Measurements from ENCODE around the gene MSLN.

DNA sequence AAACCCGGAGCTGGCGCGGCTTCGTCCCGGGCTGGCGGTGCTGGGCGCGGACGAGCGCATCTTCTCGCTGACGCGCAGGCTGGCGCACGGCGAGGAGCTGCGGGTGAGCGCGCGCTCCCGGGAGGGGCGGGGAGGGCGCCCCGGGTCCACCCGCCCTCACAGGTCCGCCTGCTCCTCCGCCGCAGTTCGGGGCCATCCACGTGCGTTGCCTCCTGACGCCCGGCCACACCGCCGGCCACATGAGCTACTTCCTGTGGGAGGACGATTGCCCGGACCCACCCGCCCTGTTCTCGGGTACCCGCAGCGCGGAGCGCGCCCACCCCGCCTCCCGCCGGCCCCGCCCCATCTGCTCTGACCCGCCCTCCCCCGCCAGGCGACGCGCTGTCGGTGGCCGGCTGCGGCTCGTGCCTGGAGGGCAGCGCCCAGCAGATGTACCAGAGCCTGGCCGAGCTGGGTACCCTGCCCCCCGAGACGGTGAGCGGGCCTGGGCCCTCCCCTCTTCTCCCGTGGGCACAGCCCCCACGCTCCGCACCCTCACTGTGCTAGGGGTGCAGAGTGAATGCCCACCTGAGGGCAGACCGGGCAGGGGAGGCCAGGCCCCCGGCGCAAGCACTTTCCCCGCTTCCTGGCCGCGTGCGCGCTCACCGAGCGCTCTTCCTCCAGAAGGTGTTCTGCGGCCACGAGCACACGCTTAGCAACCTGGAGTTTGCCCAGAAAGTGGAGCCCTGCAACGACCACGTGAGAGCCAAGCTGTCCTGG is 32.2 kb upstream of the MSLN start:
- TF ChIP-seq EZH2 (IDR thresholded peaks at IDR 0.05; ENCODE audit: insufficient read depth, poor library complexity, severe bottlenecking) = no peak
- no peak for TF ChIP-seq EZH2phosphoT487 (IDR thresholded peaks at IDR 0.05; ENCODE audit: insufficient read depth, low read depth)
